Chondrocyte (in vitro differentiated cells): ENCODE results near the gene RASGRF1. TPM values are rescaled to one million over a fixed set of nuclear protein-coding genes. Genes with fewer than 3 reads are reported as not detected.
"Not testable (repeated sequence)": the region's sequence is repeated elsewhere in the genome, so short reads cannot be mapped to it uniquely, and the experiment has no call there.

Experiments
- DNase-seq: peaks from one replicate; pipeline ENCODE4 v3.0.0; 2021; ENCODE audit warnings: mixed read lengths, low spot score
- H3K27ac Mint-ChIP-seq: one replicate; pipeline ENCODE4 v1.8.0; 2021; ENCODE audit warnings: mild to moderate bottlenecking, moderate library complexity, mixed read lengths; ENCODE audit not compliant: unreplicated experiment
- H3K27me3 Mint-ChIP-seq: 2 replicates; pipeline ENCODE4 v1.8.0; 2021; ENCODE audit warnings: low read depth, mixed read lengths
- H3K36me3 Mint-ChIP-seq: 2 replicates; pipeline ENCODE4 v1.8.0; 2021; ENCODE audit warnings: low read depth, mixed read lengths
- H3K4me1 Mint-ChIP-seq: 2 replicates; pipeline ENCODE4 v1.8.0; 2021; ENCODE audit warnings: low read depth, mild to moderate bottlenecking, mixed read lengths
- H3K4me3 Mint-ChIP-seq: one replicate; pipeline ENCODE4 v1.8.0; 2021; ENCODE audit warnings: mild to moderate bottlenecking, moderate library complexity, mixed read lengths; ENCODE audit not compliant: unreplicated experiment
- H3K9me3 Mint-ChIP-seq: 2 replicates; pipeline ENCODE4 v1.8.0; 2021; ENCODE audit warnings: low read depth, mixed read lengths
- total RNA-seq: library from RNA; stranded (reverse); gene quantifications from 3 replicates; pipeline ENCODE4 v1.2.1, GENCODE V29; 2021
- TF ChIP-seq, protein P1 (sequence below): fragments of 200-600 bp; sonication (generic); IDR thresholded peaks from 2 replicates; pipeline ENCODE4 v1.5.0; 2021; ENCODE audit warnings: antibody characterized with exemption, mild to moderate bottlenecking, moderate library complexity

Gene RASGRF1
- total RNA-seq, 1 donor from 2014 or later: 0.10 TPM

DNA sequence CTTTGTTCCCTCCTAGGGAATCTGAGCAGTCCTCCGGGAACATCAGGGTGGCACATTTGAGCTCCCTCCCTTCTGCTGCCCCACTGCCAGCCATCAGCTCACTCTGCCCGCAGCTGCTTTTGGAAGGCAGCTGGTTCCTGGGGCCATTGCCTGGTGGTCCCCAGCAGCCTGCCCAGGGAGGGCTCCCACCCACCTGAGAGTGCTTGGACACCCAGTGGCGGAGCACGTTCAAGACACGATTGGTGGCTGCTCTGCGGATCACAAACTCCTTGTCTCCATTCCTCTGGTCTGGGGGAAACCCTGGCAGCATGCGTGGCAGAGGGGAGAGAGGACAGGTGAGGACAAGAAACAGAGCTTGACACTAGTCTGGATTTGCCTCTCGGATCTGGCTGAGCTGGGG, 92.1 kb downstream of the RASGRF1 start:
- no peaks in the 10 kb centered on the region for H3K36me3 Mint-ChIP-seq
- peaks cover 16% of the 10 kb centered on the region for H3K4me1 Mint-ChIP-seq
- H3K4me3 Mint-ChIP-seq: no peak overlapping the region
- no peaks in the 10 kb centered on the region for H3K9me3 Mint-ChIP-seq
- H3K27me3 Mint-ChIP-seq: no peaks in the 10 kb centered on the region
- TF ChIP-seq, protein P1, sequence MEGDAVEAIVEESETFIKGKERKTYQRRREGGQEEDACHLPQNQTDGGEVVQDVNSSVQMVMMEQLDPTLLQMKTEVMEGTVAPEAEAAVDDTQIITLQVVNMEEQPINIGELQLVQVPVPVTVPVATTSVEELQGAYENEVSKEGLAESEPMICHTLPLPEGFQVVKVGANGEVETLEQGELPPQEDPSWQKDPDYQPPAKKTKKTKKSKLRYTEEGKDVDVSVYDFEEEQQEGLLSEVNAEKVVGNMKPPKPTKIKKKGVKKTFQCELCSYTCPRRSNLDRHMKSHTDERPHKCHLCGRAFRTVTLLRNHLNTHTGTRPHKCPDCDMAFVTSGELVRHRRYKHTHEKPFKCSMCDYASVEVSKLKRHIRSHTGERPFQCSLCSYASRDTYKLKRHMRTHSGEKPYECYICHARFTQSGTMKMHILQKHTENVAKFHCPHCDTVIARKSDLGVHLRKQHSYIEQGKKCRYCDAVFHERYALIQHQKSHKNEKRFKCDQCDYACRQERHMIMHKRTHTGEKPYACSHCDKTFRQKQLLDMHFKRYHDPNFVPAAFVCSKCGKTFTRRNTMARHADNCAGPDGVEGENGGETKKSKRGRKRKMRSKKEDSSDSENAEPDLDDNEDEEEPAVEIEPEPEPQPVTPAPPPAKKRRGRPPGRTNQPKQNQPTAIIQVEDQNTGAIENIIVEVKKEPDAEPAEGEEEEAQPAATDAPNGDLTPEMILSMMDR: no peak
- H3K27ac Mint-ChIP-seq: no peak overlapping the region
- no peak for DNase-seq

- H3K9me3 Mint-ChIP-seq: no peaks in the 10 kb centered on the region
- H3K4me1 Mint-ChIP-seq: peaks cover 13% of the 10 kb centered on the region
- DNase-seq: no peak
- H3K27me3 Mint-ChIP-seq: no peaks in the 10 kb centered on the region
- TF ChIP-seq, protein P1: no peak
- H3K36me3 Mint-ChIP-seq: no peaks in the 10 kb centered on the region
- no peak overlapping the region for H3K27ac Mint-ChIP-seq
- H3K4me3 Mint-ChIP-seq: no peak overlapping the region
Measured at GRCh38 chr15:78997981-78998499, 92.5 kb downstream of the RASGRF1 start.

DNA sequence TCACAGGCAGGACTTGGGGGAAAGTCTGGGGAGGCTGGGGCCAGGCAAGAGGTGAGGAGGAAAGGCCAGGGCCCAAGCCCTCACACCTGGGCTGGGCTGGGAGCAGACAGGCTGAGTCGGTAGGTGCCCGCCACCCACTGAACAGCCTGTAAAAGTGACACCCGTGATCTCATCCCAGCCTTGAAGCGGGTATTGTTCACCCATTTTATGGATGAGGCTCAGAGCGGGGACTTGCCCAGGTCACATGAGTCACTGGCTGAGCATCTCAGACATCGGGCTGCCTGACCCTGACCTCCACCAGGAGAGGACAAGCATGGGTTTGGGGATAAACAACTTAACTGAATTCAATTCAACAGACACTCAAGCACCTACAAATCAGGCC, 93.7 kb downstream of the RASGRF1 start:
- no peaks in the 10 kb centered on the region for H3K9me3 Mint-ChIP-seq
- TF ChIP-seq, protein P1: no peak
- H3K27ac Mint-ChIP-seq: no peak overlapping the region
- H3K4me3 Mint-ChIP-seq: no peak overlapping the region
- no peaks in the 10 kb centered on the region for H3K36me3 Mint-ChIP-seq
- H3K27me3 Mint-ChIP-seq: no peaks in the 10 kb centered on the region
- H3K4me1 Mint-ChIP-seq: peaks cover 9% of the 10 kb centered on the region
- no peak for DNase-seq

DNA sequence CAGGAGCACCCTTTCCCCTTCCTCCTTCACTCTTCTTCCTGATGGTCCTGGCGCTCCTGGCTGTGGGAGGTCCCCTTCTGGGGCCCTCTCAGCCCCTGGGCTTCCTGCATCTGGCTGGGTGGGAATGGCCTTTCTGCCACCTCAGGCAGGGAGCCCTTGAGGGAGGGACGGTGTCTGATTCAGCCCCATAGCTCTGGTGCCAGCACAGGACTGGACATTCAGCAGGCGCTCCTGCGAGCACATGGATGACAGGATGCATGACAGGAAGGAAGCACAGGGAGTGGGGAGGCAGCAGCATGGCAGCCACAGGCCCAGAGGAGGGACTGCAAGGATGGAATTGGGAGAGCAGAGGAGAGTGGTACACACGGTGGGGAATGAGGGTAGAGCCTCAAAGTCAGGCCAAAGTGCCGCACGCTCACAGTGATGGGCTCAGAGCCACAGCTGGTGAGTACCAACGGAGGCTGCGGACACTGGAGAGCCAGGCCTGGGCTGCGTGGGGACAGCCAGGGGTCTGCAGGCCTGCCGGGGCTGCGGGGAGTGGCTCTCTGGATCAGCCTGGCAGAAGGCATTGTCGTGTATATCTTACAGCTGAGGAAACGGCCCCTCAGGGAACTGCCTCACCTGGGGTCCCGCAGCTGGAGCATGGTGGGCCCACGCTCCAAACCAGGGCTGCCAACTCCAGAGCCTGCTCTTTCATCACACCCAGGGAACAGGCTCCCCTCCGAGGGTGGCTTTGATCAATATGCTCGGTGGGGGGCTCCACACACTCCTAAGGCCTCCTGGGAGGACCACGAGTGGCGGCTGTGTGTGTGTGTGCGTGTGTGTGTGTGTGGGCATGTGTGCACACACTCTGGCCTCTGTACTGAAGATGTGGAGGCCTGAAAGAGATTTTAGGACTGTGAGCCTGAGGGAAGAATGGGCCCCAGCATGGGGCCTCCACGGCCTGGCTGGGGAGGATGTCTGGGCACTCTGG, 94.4 kb downstream of the RASGRF1 start:
- Mint-ChIP-seq H3K4me3 (no peak overlapping the region), H3K27ac (no peak overlapping the region), H3K27me3 (no peaks in the 10 kb centered on the region), H3K36me3 (no peaks in the 10 kb centered on the region), H3K9me3 (no peaks in the 10 kb centered on the region), H3K4me1 (peaks cover 13% of the 10 kb centered on the region)
- TF ChIP-seq, protein P1: no peak
- DNase-seq: no peak

DNA sequence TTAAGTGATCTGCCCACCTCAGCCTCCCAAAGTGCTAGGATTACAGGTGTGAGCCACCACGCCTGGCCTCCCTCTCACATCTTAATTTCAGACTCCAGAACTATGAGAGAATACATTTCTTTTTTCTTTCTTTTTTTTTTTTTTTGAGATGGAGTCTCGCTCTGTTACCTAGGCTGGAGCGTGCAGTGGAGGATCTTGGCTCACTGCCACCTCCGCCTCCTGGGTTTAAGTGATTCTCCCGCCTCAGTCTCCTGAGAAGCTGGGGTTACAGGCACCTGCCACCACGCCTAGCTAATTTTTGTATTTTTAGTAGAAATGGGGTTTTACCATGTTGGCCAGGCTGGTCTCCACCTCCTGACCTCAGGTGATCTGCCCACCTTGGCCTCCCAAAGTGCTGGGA, 95.4 kb downstream of the RASGRF1 start:
- not testable (repeated sequence) for H3K9me3 Mint-ChIP-seq, H3K27me3 Mint-ChIP-seq, H3K27ac Mint-ChIP-seq, DNase-seq, H3K4me3 Mint-ChIP-seq, H3K36me3 Mint-ChIP-seq
- peaks cover 13% of the 10 kb centered on the region for H3K4me1 Mint-ChIP-seq
